HG03460 (cell line): ENCODE results near the gene PABPC1L.
"Not testable (repeated sequence)": the region's sequence is repeated elsewhere in the genome, so short reads cannot be mapped to it uniquely, and the experiment has no call there.

Source experiments
- ATAC-seq: cut with Tn5 transposase; IDR thresholded peaks from one replicate; pipeline ENCODE4 v1.9.1; 2021; ENCODE audit not compliant: unreplicated experiment

The PABPC1L gene

GRCh38 chr20:44909872-44910689 is at the start of gene PABPC1L:
Gene PABPC1L (plus strand): TSS chr20:44910060. CDS start chr20:44910144, 84 bp downstream.
- peak; percentile 83 for ATAC-seq

GRCh38 chr20:44861531-44862006 is 48.3 kb upstream of the PABPC1L start:
- ATAC-seq, result no peak

- no peak for ATAC-seq
Measured at GRCh38 chr20:44862286-44862685, 47.6 kb upstream of the PABPC1L start.

GRCh38 chr20:44863365-44864084 is 46.3 kb upstream of the PABPC1L start:
- ATAC-seq, result not testable (repeated sequence)

- not testable (repeated sequence) for ATAC-seq
Measured at GRCh38 chr20:44864493-44864892, 45.4 kb upstream of the PABPC1L start.

GRCh38 chr20:44866703-44867335 is 43.0 kb upstream of the PABPC1L start:
- no peak for ATAC-seq

GRCh38 chr20:44869471-44869870 is 40.4 kb upstream of the PABPC1L start:
- ATAC-seq, result no peak

- not testable (repeated sequence) for ATAC-seq
Measured at GRCh38 chr20:44882360-44882759, 27.5 kb upstream of the PABPC1L start.

- ATAC-seq, result no peak
Measured at GRCh38 chr20:44883214-44883902, 26.5 kb upstream of the PABPC1L start.

- ATAC-seq, result no peak
Measured at GRCh38 chr20:44884907-44885391, 24.9 kb upstream of the PABPC1L start.

GRCh38 chr20:44885392-44886265 is 24.2 kb upstream of the PABPC1L start, which contains the start of gene YWHAB:
Gene YWHAB (plus strand): TSS chr20:44885705. CDS start chr20:44901534, 15,829 bp downstream.
- peak; percentile 95 for ATAC-seq

GRCh38 chr20:44886266-44886651 is 23.6 kb upstream of the PABPC1L start:
- ATAC-seq, result no peak

- no peak for ATAC-seq
Measured at GRCh38 chr20:44886828-44887227, 23.0 kb upstream of the PABPC1L start.

- ATAC-seq, result no peak
Measured at GRCh38 chr20:44887466-44887865, 22.4 kb upstream of the PABPC1L start.

GRCh38 chr20:44888226-44889103 is 21.4 kb upstream of the PABPC1L start:
- no peak for ATAC-seq

GRCh38 chr20:44891826-44892225 is 18.0 kb upstream of the PABPC1L start:
- ATAC-seq, result no peak

GRCh38 chr20:44894959-44895358 is 14.9 kb upstream of the PABPC1L start:
- no peak for ATAC-seq

GRCh38 chr20:44896583-44896982 is 13.3 kb upstream of the PABPC1L start:
- ATAC-seq, result no peak

- ATAC-seq, result no peak
Measured at GRCh38 chr20:44897133-44897532, 12.7 kb upstream of the PABPC1L start.
